Bronchial epithelial cell (primary cell): ENCODE results near the gene BTC. TPM values are rescaled to one million over a fixed set of nuclear protein-coding genes. Genes with fewer than 3 reads are reported as not detected.
A peak's percentile ranks its signal among the peaks of the same experiment; 100 is the strongest.
"Not testable (repeated sequence)": the region's sequence is repeated elsewhere in the genome, so short reads cannot be mapped to it uniquely, and the experiment has no call there.

Experiments used
- DNase-seq: peaks from one replicate; pipeline ENCODE4 v3.0.0-alpha.2; 2010; ENCODE audit warnings: low read depth
- FAIRE-seq: peaks from 2 replicates; lab custom pipeline; 2011; peaks lifted over from hg19 to GRCh38; lab: Jason Lieb, UNC
- H3K27me3 ChIP-seq: 2 replicates; pipeline ENCODE4 v1.5.1; 2011; ENCODE audit warnings: low read length; ENCODE audit not compliant: control insufficient read depth, insufficient read depth
- H3K36me3 ChIP-seq: 2 replicates; pipeline ENCODE4 v1.5.1; 2011; ENCODE audit warnings: low read length; ENCODE audit not compliant: control insufficient read depth, insufficient read depth
- H3K4me3 ChIP-seq: 2 replicates; pipeline ENCODE4 v1.5.1; 2011; ENCODE audit warnings: mild to moderate bottlenecking, low read depth, low read length, control low read depth
- total RNA-seq: library from RNA; depleted of rRNA; stranded (reverse); fragments of >200 nt; gene quantifications from 2 replicates; pipeline ENCODE4 v1.2.1, GENCODE V29; 2014
- TF ChIP-seq, protein P1 (sequence below): IDR thresholded peaks from 2 replicates; pipeline ENCODE4 v1.5.1; 2011; ENCODE audit warnings: mild to moderate bottlenecking, moderate library complexity, low read length, control low read depth, inconsistent platforms; ENCODE audit not compliant: insufficient read depth, severe bottlenecking

The BTC gene
- total RNA-seq, 1 donor from 2014 or later, result 1.1 TPM

DNA sequence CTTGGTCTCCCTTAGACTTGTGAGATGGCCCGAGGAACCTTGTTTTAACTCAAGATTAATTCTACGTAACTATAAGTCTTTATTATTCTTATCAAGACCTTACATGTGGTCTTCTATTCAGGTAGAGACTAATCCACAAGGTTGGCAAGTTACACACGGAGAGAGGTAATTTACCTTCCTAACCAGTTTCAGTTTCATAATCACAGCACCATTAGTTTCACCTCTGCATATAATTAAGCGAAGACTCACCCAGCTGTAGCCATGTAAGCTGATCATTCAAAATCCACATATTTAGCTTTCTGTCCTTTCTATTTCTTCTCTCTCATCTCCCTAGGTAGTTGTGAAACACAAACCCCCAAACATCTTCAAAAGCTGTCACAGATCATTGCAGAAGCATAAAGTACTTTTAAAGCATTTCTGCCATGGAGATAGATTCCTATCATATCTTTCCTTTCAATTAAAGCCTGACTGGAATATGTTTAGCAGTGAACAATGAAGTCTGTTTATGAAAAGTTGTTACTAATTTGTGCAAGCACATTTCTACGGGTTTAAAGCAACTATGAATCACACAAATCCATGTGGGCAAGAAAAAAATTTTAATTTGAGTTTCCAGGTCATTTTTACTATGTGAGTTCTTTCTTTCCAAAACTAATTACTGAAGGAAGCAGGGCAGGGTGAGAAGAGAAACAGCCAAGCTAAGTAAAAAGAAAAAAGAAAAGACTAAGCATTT, 78.5 kb downstream of the BTC start:
- DNase-seq, result peak; percentile 34
- TF ChIP-seq, protein P1, sequence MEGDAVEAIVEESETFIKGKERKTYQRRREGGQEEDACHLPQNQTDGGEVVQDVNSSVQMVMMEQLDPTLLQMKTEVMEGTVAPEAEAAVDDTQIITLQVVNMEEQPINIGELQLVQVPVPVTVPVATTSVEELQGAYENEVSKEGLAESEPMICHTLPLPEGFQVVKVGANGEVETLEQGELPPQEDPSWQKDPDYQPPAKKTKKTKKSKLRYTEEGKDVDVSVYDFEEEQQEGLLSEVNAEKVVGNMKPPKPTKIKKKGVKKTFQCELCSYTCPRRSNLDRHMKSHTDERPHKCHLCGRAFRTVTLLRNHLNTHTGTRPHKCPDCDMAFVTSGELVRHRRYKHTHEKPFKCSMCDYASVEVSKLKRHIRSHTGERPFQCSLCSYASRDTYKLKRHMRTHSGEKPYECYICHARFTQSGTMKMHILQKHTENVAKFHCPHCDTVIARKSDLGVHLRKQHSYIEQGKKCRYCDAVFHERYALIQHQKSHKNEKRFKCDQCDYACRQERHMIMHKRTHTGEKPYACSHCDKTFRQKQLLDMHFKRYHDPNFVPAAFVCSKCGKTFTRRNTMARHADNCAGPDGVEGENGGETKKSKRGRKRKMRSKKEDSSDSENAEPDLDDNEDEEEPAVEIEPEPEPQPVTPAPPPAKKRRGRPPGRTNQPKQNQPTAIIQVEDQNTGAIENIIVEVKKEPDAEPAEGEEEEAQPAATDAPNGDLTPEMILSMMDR, result no peak
- no peaks in the 10 kb centered on the region for H3K36me3 ChIP-seq
- FAIRE-seq, result no peak
- H3K27me3 ChIP-seq, result no peaks in the 10 kb centered on the region
- H3K4me3 ChIP-seq, result no peak overlapping the region

DNA sequence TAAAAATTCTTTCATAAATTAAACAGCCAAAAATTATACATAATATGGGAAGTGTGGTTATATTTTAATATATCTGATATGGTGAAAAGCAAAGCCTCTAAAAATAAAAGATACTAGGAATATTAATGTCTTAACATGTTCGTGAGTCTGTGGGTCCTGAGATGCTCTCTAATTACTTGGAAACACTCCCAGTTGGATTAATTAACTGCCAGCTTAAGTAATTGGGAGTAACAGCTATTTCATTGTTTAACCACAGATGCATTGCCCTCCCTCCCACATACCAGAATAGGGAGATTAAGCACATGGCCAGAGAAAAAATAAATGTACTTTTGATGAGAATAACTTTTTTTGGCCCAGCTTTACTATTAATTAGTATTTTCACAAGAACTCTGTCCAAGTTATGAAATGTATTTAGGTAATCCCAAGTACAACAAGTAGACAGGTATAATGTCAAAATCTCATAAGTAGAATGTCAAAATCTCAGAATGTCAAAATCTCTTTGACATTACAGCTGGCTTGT, 79.7 kb downstream of the BTC start:
- DNase-seq (no peak), FAIRE-seq (no peak)
- Histone ChIP-seq H3K27me3 (no peaks in the 10 kb centered on the region), H3K4me3 (no peak overlapping the region), H3K36me3 (no peaks in the 10 kb centered on the region)
- TF ChIP-seq, protein P1, result no peak

DNA sequence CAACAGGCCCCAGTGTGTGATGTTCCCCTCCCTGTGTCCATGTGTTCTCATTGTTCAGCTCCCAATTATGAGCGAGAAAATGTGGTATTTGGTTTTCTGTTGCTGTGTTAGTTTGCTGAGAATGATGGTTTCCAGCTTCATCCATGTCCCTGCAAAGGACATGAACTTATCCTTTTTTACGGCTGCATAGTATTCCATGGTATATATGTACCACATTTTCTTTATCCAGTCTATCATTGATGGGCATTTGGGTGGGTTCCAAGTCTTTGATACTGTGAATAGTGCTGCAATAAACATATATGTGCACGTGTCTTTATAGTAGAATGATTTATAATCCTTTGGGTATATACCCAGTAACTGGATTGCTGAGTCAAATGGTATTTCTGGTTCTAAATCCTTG, 86.2 kb downstream of the BTC start:
- not testable (repeated sequence) for H3K36me3 ChIP-seq, H3K27me3 ChIP-seq, FAIRE-seq, H3K4me3 ChIP-seq, DNase-seq

Other genes starting within 250 kb of the BTC start
- 0.13 TPM in 1 of 2 replicates, not detected in the other for gene PARM1, start 138.6 kb upstream of the BTC start, total RNA-seq